Left lung (tissue), 10 donors: ENCODE data around the gene IGSF3. TPM values are rescaled to one million over a fixed set of nuclear protein-coding genes. Genes with fewer than 3 reads are reported as not detected.

Experiments used
- ATAC-seq: fragments of 200-7000 bp; cut with Tn5 transposase; one replicate; pipeline ENCODE4 v1.9.1; 2020; ENCODE audit warnings: moderate library complexity
- DNase-seq, 4 donors: peaks; one replicate each; pipeline ENCODE4 v3.0.0-alpha.2; 2013 to 2020
- H3K27ac ChIP-seq, 2 donors: fragments of 200-600 bp; sonication (generic) in 1 of 2; one replicate each; pipeline versions ENCODE4 v1.5.0 to v1.8.0; 2020 to 2021
- H3K27me3 ChIP-seq, 2 donors: fragments of 200-600 bp; sonication (generic) in 1 of 2; one replicate each; pipeline versions ENCODE4 v1.5.0 to v1.8.0; 2020 to 2021
- H3K36me3 ChIP-seq, 2 donors: fragments of 200-600 bp; sonication (generic) in 1 of 2; one replicate each; pipeline versions ENCODE4 v1.5.0 to v1.8.0; 2020 to 2021
- H3K4me1 ChIP-seq, 2 donors: fragments of 200-600 bp; one replicate each; pipeline ENCODE4 v1.8.0; 2021
- H3K4me3 ChIP-seq, 2 donors: fragments of 200-600 bp; sonication (generic) in 1 of 2; one replicate each; pipeline versions ENCODE4 v1.5.0 to v1.8.0; 2020 to 2021; ENCODE audit warnings: mild to moderate bottlenecking in 1 of 2
- H3K9me3 ChIP-seq, 2 donors: fragments of 200-600 bp; sonication (generic) in 1 of 2; one replicate each; pipeline versions ENCODE4 v1.5.0 to v1.8.0; 2020 to 2021
- CTCF ChIP-seq, 2 donors: fragments of 200-600 bp; sonication (generic) in 1 of 2; IDR thresholded peaks; one replicate each; pipeline versions ENCODE4 v1.5.0 to v1.8.0; 2021; ENCODE audit warnings: antibody characterized with exemption in 2 of 2
- intact Hi-C, 2 donors: fragments of 100-400 bp; cut with DNase I; formaldehyde crosslinking; loops; one replicate each; pipeline versions ENCODE4 v1.11.2 to v1.14.2; 2022
- microRNA-seq, 2 donors: library from miRNA; unstranded; fragments of <30 nt; microRNA quantifications; one replicate each; pipeline ENCODE4, GENCODE V29; 2019
- polyA plus RNA-seq, 6 donors: library from polyadenylated mRNA; unstranded; fragments of 120-200 nt; gene quantifications; one replicate each; pipeline ENCODE4 v1.2.1, GENCODE V29; 2013; ENCODE audit not compliant: insufficient read length in 6 of 6
- total RNA-seq, 2 donors: library from RNA; stranded (reverse); fragmentation: NEBNext Ultra II Directional; extraction: Animal tissue kit (Norgen Biotek cat#: 25700); gene quantifications; one replicate each; pipeline ENCODE4 v1.2.1, GENCODE V29; 2021
- donor health status: DM: no; HTN: yes; CAD: no.
- donor health status: DM: no; HTN: no; CAD: no.

Gene IGSF3
- total and polyA plus RNA-seq, 8 donors = 12.6 to 52.4 (median 48.5) TPM

GRCh38 chr1:116529199-116529631 lies 138.3 kb downstream of the IGSF3 start:
- Histone ChIP-seq H3K27me3 (no peaks in the 10 kb centered on the region), H3K4me3 (no peak overlapping the region), H3K4me1 (peaks cover 0 to 13% of the 10 kb centered on the region in 2 donors), H3K27ac (no peak overlapping the region), H3K36me3 (peaks cover 0 to 31% of the 10 kb centered on the region in 2 donors), H3K9me3 (no peaks in the 10 kb centered on the region)
- no peak for TF ChIP-seq CTCF (IDR thresholded peaks at IDR 0.05)
- intact Hi-C loops = no loop called here
- ATAC-seq = no peak
- no peak for DNase-seq

GRCh38 chr1:116528329-116529083 lies 139.0 kb downstream of the IGSF3 start:
- ATAC-seq (no peak), DNase-seq (no peak)
- H3K36me3 ChIP-seq = peaks cover 0 to 24% of the 10 kb centered on the region in 2 donors
- peaks cover 0 to 13% of the 10 kb centered on the region in 2 donors for H3K4me1 ChIP-seq
- H3K9me3 ChIP-seq = no peaks in the 10 kb centered on the region
- no peak for TF ChIP-seq CTCF (IDR thresholded peaks at IDR 0.05)
- intact Hi-C loops = no loop called here
- H3K27me3 ChIP-seq = no peaks in the 10 kb centered on the region
- H3K27ac ChIP-seq = no peak overlapping the region
- no peak overlapping the region for H3K4me3 ChIP-seq

- H3K4me1 ChIP-seq = peaks cover 0 to 22% of the 10 kb centered on the region in 2 donors
- no peak overlapping the region for H3K27ac ChIP-seq
- intact Hi-C loops = no loop called here
- ATAC-seq = no peak
- H3K36me3 ChIP-seq = peaks cover 0 to 10% of the 10 kb centered on the region in 2 donors
- no peak overlapping the region for H3K4me3 ChIP-seq
- no peaks in the 10 kb centered on the region for H3K27me3 ChIP-seq
- no peak for DNase-seq
- no peaks in the 10 kb centered on the region for H3K9me3 ChIP-seq
- no peak for TF ChIP-seq CTCF (IDR thresholded peaks at IDR 0.05)
Measured at GRCh38 chr1:116525440-116525839, 142.1 kb downstream of the IGSF3 start.

Small RNA genes within 50 kb of the gene (microRNA-seq; reads per million reads assigned to microRNA genes)
- 0 to 0.50 reads per million in 2 donors for gene MIR320B1
- gene MIR548AC = 0 reads per million in 2 donors

Other genes with a start within 250 kb of the IGSF3 start
- 10 to 100 TPM; 19.5 to 39.5 TPM for gene CD58, start 96.7 kb downstream of the IGSF3 start, total RNA-seq
- gene CD58, start 96.7 kb downstream of the IGSF3 start, polyA plus RNA-seq = 10 to 100 TPM; 10.1 to 14.0 (median 13.2) TPM
- gene CD2, start 86.7 kb upstream of the IGSF3 start, total RNA-seq = 10 to 100 TPM in 1 of 2 donors, 1 to 10 TPM in 1; 4.6 to 12.4 TPM
- gene CD2, start 86.7 kb upstream of the IGSF3 start, polyA plus RNA-seq = under 1 TPM; 0.20 to 0.73 (median 0.50) TPM
- gene PTGFRN, start 242.2 kb upstream of the IGSF3 start, total RNA-seq = 10 to 100 TPM; 39.9 to 77.5 TPM
- 10 to 100 TPM; 38.1 to 73.1 (median 67.9) TPM for gene PTGFRN, start 242.2 kb upstream of the IGSF3 start, polyA plus RNA-seq